ENCODE measurements around the gene PCED1B. TPM values are rescaled to one million over a fixed set of nuclear protein-coding genes. Genes with fewer than 3 reads are reported as not detected.

Gene PCED1B
- total RNA-seq, 1 experiment from 2014 or later, result 6.6 TPM

DNA sequence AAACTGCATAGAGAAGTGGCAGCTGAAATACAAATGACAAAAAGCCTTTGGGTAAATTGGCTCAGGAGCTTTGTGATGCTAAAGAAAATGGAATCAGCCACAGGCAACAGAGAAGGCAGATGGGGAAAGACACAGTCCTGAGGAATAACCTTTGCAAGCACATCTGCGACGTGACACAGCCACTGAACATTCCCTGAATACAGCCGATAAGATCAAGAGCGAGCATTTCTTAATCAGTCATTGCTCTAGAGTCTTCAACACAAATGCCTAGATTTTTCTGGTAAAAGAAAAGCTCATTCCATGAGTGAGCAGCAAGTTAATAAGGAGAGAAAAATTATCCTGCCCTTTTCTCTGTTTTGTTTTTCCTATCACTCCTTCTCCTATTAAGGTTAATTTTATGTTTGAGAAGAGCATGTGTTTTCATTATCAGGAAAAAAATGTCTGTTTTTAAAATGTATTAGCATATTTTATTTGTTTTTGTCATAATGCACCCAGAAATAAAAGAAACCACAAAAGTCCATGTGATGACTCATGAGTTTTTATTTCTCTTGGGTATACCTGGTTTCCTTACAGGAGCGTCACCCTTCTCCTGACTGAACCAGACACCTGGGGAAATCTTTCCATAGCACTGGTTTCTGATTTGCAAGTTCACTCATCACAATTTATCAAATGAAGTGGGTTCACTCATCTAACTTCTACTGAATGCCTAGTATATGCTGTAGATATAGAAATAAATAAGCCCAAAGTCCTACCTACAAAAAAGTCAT, 45.4 kb upstream of the PCED1B start (continued):
- TF ChIP-seq GRHL2 (CRISPR knock-in tag; IDR thresholded peaks at IDR 0.05; ENCODE audit: insufficient replicate concordance, severe bottlenecking), result no peak
- no peak for TF ChIP-seq SP1 (CRISPR knock-in tag; conservative IDR thresholded peaks at IDR 0.05)
- TF ChIP-seq, protein P1, sequence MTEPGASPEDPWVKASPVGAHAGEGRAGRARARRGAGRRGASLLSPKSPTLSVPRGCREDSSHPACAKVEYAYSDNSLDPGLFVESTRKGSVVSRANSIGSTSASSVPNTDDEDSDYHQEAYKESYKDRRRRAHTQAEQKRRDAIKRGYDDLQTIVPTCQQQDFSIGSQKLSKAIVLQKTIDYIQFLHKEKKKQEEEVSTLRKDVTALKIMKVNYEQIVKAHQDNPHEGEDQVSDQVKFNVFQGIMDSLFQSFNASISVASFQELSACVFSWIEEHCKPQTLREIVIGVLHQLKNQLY (CRISPR knock-in tag; IDR thresholded peaks at IDR 0.05), result no peak
- TF ChIP-seq ZNF396 (CRISPR knock-in tag; IDR thresholded peaks at IDR 0.05; ENCODE audit: borderline replicate concordance), result no peak
- TF ChIP-seq OVOL2 (CRISPR knock-in tag; IDR thresholded peaks at IDR 0.05; ENCODE audit: borderline replicate concordance), result no peak
- TF ChIP-seq, protein P2, sequence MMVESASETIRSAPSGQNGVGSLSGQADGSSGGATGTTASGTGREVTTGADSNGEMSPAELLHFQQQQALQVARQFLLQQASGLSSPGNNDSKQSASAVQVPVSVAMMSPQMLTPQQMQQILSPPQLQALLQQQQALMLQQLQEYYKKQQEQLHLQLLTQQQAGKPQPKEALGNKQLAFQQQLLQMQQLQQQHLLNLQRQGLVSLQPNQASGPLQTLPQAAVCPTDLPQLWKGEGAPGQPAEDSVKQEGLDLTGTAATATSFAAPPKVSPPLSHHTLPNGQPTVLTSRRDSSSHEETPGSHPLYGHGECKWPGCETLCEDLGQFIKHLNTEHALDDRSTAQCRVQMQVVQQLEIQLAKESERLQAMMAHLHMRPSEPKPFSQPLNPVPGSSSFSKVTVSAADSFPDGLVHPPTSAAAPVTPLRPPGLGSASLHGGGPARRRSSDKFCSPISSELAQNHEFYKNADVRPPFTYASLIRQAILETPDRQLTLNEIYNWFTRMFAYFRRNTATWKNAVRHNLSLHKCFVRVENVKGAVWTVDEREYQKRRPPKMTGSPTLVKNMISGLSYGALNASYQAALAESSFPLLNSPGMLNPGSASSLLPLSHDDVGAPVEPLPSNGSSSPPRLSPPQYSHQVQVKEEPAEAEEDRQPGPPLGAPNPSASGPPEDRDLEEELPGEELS (CRISPR knock-in tag; IDR thresholded peaks at IDR 0.05), result no peak
- TF ChIP-seq, protein P3, sequence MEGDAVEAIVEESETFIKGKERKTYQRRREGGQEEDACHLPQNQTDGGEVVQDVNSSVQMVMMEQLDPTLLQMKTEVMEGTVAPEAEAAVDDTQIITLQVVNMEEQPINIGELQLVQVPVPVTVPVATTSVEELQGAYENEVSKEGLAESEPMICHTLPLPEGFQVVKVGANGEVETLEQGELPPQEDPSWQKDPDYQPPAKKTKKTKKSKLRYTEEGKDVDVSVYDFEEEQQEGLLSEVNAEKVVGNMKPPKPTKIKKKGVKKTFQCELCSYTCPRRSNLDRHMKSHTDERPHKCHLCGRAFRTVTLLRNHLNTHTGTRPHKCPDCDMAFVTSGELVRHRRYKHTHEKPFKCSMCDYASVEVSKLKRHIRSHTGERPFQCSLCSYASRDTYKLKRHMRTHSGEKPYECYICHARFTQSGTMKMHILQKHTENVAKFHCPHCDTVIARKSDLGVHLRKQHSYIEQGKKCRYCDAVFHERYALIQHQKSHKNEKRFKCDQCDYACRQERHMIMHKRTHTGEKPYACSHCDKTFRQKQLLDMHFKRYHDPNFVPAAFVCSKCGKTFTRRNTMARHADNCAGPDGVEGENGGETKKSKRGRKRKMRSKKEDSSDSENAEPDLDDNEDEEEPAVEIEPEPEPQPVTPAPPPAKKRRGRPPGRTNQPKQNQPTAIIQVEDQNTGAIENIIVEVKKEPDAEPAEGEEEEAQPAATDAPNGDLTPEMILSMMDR (IDR thresholded peaks at IDR 0.05), result no peak
- no peak for TF ChIP-seq NR1H2 (CRISPR knock-in tag; IDR thresholded peaks at IDR 0.05)
- no peak for TF ChIP-seq MXD4 (CRISPR knock-in tag; IDR thresholded peaks at IDR 0.05; ENCODE audit: borderline replicate concordance)
- no peak for TF ChIP-seq SMAD4 (CRISPR knock-in tag; IDR thresholded peaks at IDR 0.05)
- TF ChIP-seq, protein P4, sequence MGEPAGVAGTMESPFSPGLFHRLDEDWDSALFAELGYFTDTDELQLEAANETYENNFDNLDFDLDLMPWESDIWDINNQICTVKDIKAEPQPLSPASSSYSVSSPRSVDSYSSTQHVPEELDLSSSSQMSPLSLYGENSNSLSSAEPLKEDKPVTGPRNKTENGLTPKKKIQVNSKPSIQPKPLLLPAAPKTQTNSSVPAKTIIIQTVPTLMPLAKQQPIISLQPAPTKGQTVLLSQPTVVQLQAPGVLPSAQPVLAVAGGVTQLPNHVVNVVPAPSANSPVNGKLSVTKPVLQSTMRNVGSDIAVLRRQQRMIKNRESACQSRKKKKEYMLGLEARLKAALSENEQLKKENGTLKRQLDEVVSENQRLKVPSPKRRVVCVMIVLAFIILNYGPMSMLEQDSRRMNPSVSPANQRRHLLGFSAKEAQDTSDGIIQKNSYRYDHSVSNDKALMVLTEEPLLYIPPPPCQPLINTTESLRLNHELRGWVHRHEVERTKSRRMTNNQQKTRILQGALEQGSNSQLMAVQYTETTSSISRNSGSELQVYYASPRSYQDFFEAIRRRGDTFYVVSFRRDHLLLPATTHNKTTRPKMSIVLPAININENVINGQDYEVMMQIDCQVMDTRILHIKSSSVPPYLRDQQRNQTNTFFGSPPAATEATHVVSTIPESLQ (CRISPR knock-in tag; IDR thresholded peaks at IDR 0.05), result no peak
- TF ChIP-seq EMX1 (CRISPR knock-in tag; IDR thresholded peaks at IDR 0.05), result no peak
- no peak for TF ChIP-seq FOXP1 (CRISPR knock-in tag; IDR thresholded peaks at IDR 0.05; ENCODE audit: borderline replicate concordance)

DNA sequence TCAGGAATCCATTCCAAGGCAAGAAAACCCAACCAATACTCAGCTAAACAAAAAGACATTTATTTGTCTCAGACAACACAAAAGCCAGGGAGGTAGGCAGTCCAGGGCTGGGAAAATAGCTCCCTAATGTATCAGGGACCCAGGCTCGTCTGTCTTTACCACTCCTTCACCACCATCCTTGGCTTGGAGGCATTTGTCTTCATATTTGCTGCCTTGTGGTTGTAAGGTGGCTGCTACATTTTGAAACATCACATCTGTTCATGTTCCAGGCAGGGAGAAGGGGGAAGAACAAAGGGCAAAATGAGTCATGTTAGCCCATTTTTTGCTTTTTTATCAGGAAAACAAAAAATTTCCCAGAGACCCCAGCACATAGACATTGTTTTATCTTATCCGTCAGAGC, 44.8 kb upstream of the PCED1B start:
- H3K4me3 Mint-ChIP-seq, result no peak overlapping the region
- no peaks in the 10 kb centered on the region for H3K9me3 Mint-ChIP-seq
- peaks cover 33% of the 10 kb centered on the region for H3K4me1 Mint-ChIP-seq
- ATAC-seq (no peak), DNase-seq (ENCODE audit: low spot score) (no peak)
- H3K27ac Mint-ChIP-seq, result no peak overlapping the region
- no peaks in the 10 kb centered on the region for H3K36me3 Mint-ChIP-seq
- ChIA-PET CTCF (interaction anchor here (1.0 to 4.5 kb wide), 5 partner anchors 14 to 374 kb away, joined by 3 to 64 read pairs (median 49); no protein-coding TSS in a partner anchor), POLR2A (no interaction called here)
- H3K27me3 Mint-ChIP-seq (ENCODE audit: low read depth), result no peaks in the 10 kb centered on the region
- TF ChIP-seq, protein P5, sequence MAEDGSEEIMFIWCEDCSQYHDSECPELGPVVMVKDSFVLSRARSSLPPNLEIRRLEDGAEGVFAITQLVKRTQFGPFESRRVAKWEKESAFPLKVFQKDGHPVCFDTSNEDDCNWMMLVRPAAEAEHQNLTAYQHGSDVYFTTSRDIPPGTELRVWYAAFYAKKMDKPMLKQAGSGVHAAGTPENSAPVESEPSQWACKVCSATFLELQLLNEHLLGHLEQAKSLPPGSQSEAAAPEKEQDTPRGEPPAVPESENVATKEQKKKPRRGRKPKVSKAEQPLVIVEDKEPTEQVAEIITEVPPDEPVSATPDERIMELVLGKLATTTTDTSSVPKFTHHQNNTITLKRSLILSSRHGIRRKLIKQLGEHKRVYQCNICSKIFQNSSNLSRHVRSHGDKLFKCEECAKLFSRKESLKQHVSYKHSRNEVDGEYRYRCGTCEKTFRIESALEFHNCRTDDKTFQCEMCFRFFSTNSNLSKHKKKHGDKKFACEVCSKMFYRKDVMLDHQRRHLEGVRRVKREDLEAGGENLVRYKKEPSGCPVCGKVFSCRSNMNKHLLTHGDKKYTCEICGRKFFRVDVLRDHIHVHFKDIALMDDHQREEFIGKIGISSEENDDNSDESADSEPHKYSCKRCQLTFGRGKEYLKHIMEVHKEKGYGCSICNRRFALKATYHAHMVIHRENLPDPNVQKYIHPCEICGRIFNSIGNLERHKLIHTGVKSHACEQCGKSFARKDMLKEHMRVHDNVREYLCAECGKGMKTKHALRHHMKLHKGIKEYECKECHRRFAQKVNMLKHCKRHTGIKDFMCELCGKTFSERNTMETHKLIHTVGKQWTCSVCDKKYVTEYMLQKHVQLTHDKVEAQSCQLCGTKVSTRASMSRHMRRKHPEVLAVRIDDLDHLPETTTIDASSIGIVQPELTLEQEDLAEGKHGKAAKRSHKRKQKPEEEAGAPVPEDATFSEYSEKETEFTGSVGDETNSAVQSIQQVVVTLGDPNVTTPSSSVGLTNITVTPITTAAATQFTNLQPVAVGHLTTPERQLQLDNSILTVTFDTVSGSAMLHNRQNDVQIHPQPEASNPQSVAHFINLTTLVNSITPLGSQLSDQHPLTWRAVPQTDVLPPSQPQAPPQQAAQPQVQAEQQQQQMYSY (CRISPR knock-in tag; IDR thresholded peaks at IDR 0.05), result no peak
- TF ChIP-seq, protein P6, sequence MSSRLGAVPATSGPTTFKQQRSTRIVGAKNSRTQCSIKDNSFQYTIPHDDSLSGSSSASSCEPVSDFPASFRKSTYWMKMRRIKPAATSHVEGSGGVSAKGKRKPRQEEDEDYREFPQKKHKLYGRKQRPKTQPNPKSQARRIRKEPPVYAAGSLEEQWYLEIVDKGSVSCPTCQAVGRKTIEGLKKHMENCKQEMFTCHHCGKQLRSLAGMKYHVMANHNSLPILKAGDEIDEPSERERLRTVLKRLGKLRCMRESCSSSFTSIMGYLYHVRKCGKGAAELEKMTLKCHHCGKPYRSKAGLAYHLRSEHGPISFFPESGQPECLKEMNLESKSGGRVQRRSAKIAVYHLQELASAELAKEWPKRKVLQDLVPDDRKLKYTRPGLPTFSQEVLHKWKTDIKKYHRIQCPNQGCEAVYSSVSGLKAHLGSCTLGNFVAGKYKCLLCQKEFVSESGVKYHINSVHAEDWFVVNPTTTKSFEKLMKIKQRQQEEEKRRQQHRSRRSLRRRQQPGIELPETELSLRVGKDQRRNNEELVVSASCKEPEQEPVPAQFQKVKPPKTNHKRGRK (CRISPR knock-in tag; IDR thresholded peaks at IDR 0.05; ENCODE audit: borderline replicate concordance), result no peak
- TF ChIP-seq RORB (CRISPR knock-in tag; IDR thresholded peaks at IDR 0.05), result no peak
- TF ChIP-seq, protein P4 (CRISPR knock-in tag; IDR thresholded peaks at IDR 0.05), result no peak
- no peak for TF ChIP-seq NR1H2 (CRISPR knock-in tag; IDR thresholded peaks at IDR 0.05)
- TF ChIP-seq TEAD1 (CRISPR knock-in tag; IDR thresholded peaks at IDR 0.05), result no peak
- no peak for TF ChIP-seq ELF4 (CRISPR knock-in tag; IDR thresholded peaks at IDR 0.05; ENCODE audit: low read depth)
- TF ChIP-seq, protein P7, sequence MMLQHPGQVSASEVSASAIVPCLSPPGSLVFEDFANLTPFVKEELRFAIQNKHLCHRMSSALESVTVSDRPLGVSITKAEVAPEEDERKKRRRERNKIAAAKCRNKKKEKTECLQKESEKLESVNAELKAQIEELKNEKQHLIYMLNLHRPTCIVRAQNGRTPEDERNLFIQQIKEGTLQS (CRISPR knock-in tag; conservative IDR thresholded peaks at IDR 0.05), result no peak
- TF ChIP-seq, protein P8, sequence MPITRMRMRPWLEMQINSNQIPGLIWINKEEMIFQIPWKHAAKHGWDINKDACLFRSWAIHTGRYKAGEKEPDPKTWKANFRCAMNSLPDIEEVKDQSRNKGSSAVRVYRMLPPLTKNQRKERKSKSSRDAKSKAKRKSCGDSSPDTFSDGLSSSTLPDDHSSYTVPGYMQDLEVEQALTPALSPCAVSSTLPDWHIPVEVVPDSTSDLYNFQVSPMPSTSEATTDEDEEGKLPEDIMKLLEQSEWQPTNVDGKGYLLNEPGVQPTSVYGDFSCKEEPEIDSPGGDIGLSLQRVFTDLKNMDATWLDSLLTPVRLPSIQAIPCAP (CRISPR knock-in tag; IDR thresholded peaks at IDR 0.05), result no peak

All from WTC11 (cell line).